ENCODE results near the gene RAB11FIP4. TPM values are rescaled to one million over a fixed set of nuclear protein-coding genes. Genes with fewer than 3 reads are reported as not detected.

Gene RAB11FIP4
- total and polyA plus RNA-seq, 12 donors = 0.48 to 3.8 (median 2.3) TPM

- intact Hi-C loops (cut with DNase I) = no loop called here
- H3K27ac ChIP-seq = no peak overlapping the region
- WGBS, 4 donors = 74 to 83% (median 82%) methylated on average over 7 of the region's 7 CpGs
- TF ChIP-seq CTCF (IDR thresholded peaks at IDR 0.05) = no peak
- TF ChIP-seq POLR2A (IDR thresholded peaks at IDR 0.05) = no peak
- no peaks in the 10 kb centered on the region for H3K27me3 ChIP-seq
- H3K4me1 ChIP-seq (replicated peaks in 1 of 2) = peaks cover 0 to 5% of the 10 kb centered on the region in 2 donors
- H3K9me3 ChIP-seq (replicated peaks in 1 of 3) = no peaks in the 10 kb centered on the region
- no peak overlapping the region for H3K4me3 ChIP-seq
- H3K36me3 ChIP-seq (replicated peaks in 1 of 2) = peaks cover 0 to 7% of the 10 kb centered on the region in 2 donors
- peak in 5 of 7 donors; percentile 42 to 65 (median 53) for DNase-seq
Observed at GRCh38 chr17:31385428-31386285, 5.8 kb upstream of the RAB11FIP4 start.

GRCh38 chr17:31386542-31387075 is 4.9 kb upstream of the RAB11FIP4 start:
- H3K27me3 ChIP-seq = no peaks in the 10 kb centered on the region
- H3K36me3 ChIP-seq (replicated peaks in 1 of 2) = peaks cover 0 to 7% of the 10 kb centered on the region in 2 donors
- no peak overlapping the region for H3K4me3 ChIP-seq
- no peaks in the 10 kb centered on the region for H3K9me3 ChIP-seq (replicated peaks in 1 of 3)
- peaks cover 0 to 5% of the 10 kb centered on the region in 2 donors for H3K4me1 ChIP-seq (replicated peaks in 1 of 2)
- DNase-seq = no peak
- no peak overlapping the region for H3K27ac ChIP-seq
- TF ChIP-seq CTCF (IDR thresholded peaks at IDR 0.05) = no peak
- TF ChIP-seq POLR2A (IDR thresholded peaks at IDR 0.05) = no peak
- 83 to 92% (median 85%) methylated on average over 3 of the region's 3 CpGs for WGBS, 4 donors
- intact Hi-C loops (cut with DNase I) = no loop called here

- peaks cover 5% of the 10 kb centered on the region for H3K27me3 ChIP-seq
- intact Hi-C loops (cut with DNase I) = no loop called here
- DNase-seq = no peak
- no peak overlapping the region for H3K27ac ChIP-seq
- no peak overlapping the region for H3K4me3 ChIP-seq
- TF ChIP-seq POLR2A (IDR thresholded peaks at IDR 0.05) (no peak), CTCF (IDR thresholded peaks at IDR 0.05) (no peak)
- H3K9me3 ChIP-seq (replicated peaks in 1 of 3) = no peaks in the 10 kb centered on the region
- WGBS, 4 donors = 85 to 95% (median 90%) methylated on average over 12 of the region's 12 CpGs
- peaks cover 0 to 1% of the 10 kb centered on the region in 2 donors for H3K36me3 ChIP-seq (replicated peaks in 1 of 2)
- peaks cover 0 to 5% of the 10 kb centered on the region in 2 donors for H3K4me1 ChIP-seq (replicated peaks in 1 of 2)
Observed at GRCh38 chr17:31387438-31387837, 4.0 kb upstream of the RAB11FIP4 start.

GRCh38 chr17:31388351-31388750 is 3.1 kb upstream of the RAB11FIP4 start:
- Histone ChIP-seq H3K4me3 (no peak overlapping the region), H3K4me1 (replicated peaks in 1 of 2) (peaks cover 0 to 5% of the 10 kb centered on the region in 2 donors), H3K27ac (no peak overlapping the region), H3K27me3 (peaks cover 11% of the 10 kb centered on the region), H3K9me3 (replicated peaks in 1 of 3) (no peaks in the 10 kb centered on the region), H3K36me3 (replicated peaks in 1 of 2) (no peaks in the 10 kb centered on the region)
- TF ChIP-seq CTCF (IDR thresholded peaks at IDR 0.05) (no peak), POLR2A (IDR thresholded peaks at IDR 0.05) (no peak)
- no peak for DNase-seq
- intact Hi-C loops (cut with DNase I) = no loop called here
- 69 to 90% (median 83%) methylated on average over 2 of the region's 2 CpGs for WGBS, 4 donors
